ENCODE measurements around the gene SPATA18.

DNA sequence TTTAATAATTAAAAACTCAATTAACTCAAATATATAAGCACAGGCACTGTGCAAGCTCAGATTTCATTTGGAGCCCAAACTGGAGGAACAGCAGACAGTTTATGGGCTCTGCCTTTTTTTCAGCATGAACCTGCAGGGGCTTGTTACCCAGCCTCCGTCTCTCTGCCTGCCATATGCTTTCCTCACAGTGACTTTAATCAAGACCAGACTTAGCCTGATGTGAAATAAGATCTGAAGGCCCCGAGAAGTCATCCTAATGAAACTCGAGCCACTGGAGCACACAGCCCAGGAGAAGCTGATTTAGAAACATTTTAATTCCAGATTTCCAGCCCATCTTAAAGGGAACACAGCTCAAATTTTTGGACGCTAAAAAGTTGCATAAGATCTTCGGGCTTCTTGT, 55.6 kb downstream of the SPATA18 start:
- TF ChIP-seq EZH2 (IDR thresholded peaks at IDR 0.05; ENCODE audit: borderline replicate concordance): no peak
- no peak for TF ChIP-seq CTCF (IDR thresholded peaks at IDR 0.05; ENCODE audit: poor library complexity)
